NB4 (cell line): ENCODE measurements around the gene RAB34.

Experiments
- CTCF ChIP-seq: IDR thresholded peaks from one replicate; pipeline ENCODE4 v1.5.1; 2012; ENCODE audit warnings: low read depth, low read length
- MAX ChIP-seq: IDR thresholded peaks from 2 replicates; pipeline ENCODE4 v1.6.1; 2011; ENCODE audit warnings: low read depth, low read length
- POLR2A ChIP-seq: IDR thresholded peaks from 2 replicates; pipeline ENCODE4 v1.6.1; 2011; ENCODE audit warnings: mild to moderate bottlenecking; ENCODE audit not compliant: insufficient read length; ENCODE audit errors: extremely low read depth

GRCh38 chr17:28734712-28735241 is 17.1 kb upstream of the RAB34 start:
- TF ChIP-seq CTCF: no peak
- no peak for TF ChIP-seq MAX
- TF ChIP-seq POLR2A: no peak
